Hematopoietic multipotent progenitor cell treated with erythropoietin and hydrocortisone succinate and interleukin-3 and kit ligand, for 4 days (in vitro differentiated cells): ENCODE results near the gene PAPPA2.
"Not testable (repeated sequence)": the region's sequence is repeated elsewhere in the genome, so short reads cannot be mapped to it uniquely, and the experiment has no call there.

Experiments
- DNase-seq: peaks from one replicate; pipeline ENCODE4 v3.0.0-alpha.2; 2015

Gene PAPPA2

DNA sequence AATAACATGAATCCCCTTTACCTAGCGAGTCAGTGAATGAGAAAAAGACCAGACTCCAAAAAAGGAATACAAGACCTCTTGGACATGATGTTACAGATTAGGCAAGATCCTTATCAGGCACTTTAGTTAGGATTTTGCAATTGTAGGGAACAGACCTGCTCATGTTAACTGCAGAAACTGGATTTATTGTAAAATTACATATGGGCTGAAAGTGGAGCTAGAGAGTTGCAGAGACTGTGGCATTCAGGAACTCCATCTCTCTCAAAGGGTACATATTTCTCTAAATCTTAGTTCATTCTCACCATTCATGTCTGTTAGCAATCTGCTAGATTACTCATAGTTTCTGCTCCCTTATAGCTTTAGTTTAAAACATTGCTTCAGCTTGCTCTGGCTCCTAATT is 142.2 kb downstream of the PAPPA2 start:
- DNase-seq, result no peak

DNA sequence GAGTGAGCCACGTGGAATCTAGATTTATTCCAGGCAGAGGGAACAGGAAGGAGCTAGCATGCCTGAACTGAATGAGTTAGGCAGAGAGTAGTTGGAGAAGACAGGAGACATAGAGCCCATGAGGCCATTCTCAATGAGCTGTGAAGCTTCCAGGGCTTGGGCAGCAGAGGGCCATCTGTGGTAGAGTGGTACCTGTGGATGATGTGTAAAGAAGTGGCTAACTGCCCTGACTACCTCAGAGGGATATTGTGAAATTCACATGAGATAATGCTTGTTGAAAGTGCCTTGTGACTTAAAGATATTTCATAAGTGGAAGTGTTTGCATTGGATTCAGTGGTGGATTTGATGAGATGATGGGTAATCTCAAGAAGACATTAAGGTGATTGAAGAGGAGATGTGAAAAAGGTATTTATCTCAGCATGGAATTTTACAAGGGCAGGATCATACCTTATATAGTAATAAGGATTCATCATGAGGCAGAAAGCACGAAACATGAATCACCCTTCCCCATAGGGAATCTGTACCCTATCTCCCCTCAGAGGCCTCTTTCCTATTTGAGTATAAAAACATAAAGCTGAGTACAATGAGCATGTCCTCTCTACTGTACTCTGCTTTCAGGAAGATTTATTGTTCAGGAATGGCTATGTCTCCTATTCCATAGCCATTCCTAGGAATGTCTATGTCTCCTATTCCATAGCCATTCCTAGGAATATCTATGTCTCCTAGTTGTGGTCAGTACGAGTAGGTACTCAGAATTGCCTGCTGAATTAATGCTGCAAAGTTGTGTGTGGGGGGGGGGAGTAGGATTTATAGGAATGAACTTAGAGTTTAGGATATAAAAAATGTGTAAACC is 146.8 kb downstream of the PAPPA2 start:
- DNase-seq, result no peak

DNA sequence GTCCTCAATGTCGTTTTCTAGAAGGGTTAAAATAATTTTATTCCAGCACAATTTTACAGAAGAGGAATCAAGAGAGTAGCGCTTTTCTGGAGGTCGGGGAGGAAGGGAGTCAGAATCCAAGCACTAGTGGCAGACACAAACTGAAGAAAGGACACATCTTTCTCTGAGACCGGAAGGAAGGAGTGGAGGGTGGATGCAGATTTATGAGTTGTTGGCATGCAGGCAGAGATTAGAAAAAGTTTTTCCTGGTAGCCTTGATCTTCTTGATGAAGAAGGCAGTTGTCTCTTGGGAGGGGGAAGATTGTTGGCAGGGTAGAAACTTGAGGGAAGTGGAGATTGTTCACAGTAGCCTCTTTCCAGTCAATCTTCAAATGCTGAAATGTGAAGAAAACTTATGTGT is 149.8 kb downstream of the PAPPA2 start:
- no peak for DNase-seq

DNA sequence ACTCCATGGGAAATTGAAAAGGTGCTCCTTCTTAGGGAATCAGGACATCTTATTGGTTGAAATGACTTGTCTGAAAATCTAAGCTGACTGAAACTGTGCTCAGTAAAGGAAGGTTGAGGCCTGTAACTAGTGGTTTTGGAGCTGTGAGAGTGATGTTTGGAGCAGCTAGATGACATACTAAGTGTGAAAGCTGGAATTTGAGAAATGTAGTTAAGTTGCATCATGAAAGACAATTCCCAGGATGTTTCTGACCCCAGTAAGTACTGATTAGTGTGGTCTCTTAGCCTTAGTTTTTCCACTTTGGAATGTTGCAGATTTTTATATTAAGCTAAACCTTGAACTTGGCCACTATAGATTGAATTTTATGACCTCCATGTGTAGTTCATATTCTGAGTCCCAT is 154.9 kb downstream of the PAPPA2 start:
- no peak for DNase-seq

DNA sequence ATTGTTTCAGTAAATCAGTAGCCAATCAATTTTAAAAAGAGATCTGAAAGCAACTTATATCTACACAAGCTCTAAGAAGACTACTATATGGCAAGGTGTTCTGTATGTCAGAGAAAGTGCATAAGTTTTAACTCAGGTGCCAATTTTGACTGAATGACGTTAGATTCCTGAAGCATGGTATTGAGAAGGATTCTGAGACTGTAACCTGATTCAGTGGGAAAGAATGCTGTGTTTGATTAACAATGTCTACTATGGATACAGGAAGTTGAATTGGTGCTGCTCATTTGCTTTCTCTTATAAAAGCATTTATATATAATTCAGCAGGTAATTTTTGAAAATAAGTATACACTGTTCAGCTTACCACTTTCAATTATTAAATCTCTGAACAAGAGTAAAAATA is 156.3 kb downstream of the PAPPA2 start:
- DNase-seq, result no peak

DNA sequence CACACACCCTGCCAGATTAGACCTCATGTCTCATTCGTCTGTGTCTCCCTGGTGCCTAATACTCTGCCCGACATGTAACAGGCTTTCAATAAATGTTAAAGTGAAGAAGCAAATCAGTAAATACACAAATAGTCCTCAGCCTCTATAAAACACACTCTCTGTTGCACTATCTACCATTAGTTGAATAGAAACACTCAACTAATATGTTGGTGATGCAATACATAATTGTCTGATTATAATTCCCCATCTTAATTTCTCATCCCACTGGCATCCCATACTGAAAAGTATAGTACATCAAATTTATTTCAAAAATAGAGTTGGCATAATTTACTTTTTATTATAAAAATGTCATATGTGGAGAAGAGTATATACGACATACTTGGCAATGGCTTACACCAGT is 162.4 kb downstream of the PAPPA2 start:
- no peak for DNase-seq

DNA sequence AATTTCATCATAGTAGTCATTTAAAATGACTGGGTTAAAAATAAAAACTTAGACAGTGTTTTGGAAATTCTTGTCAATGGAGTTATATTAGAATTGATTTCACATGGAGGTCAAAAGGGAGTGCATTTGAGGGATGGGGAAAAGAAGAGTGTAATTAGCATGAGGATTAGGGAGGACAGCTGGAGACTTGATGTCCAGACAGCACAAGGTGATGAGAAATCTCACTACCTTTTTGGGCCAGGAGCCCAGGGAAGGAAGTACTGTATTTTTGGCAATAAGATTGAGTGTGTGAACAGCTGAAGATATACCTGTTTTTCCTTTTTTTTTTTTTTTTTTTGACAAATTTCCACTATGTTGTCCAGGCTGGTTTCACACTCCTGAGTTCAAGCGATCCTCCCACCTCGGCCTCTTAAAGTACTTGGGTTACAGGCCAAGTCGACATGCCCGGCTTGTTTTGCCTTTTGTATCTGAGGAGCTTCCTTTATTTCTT is 163.6 kb downstream of the PAPPA2 start:
- no peak for DNase-seq

DNA sequence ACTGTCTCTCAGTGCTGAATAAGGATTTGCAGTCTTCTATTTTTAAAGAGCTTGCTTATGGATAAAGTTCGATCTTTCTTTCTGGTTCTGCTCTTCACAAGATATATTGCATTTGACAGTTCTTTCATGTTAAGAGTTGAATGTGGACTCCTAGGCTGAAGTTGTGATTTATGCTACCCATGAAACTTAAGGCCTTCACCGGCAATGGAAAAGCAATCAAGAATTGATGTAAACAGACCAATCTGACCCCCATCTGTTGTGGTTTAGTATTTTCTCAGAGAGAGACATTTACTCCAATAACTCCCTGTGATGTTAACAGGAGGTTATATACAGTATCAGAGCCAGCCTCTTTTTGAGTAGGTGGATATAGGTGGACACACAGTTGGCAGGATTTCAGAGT is 165.8 kb downstream of the PAPPA2 start:
- no peak for DNase-seq

DNA sequence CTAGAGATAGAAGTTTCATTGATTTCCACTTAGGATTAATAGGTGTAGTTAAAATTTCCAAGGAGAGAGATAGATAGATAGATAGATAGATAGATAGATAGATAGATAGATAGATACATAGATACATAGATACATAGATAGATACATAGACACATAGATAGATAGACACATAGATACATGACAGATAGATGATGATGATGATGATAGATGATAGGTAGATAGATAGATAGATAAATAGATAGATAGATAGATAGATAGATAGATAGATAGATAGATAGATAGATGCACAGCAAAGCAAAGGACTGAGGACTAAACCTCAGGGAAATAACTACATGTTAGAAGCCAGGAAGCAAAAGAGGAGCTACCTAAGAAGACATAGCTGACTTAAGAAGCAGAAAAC is 171.8 kb downstream of the PAPPA2 start:
- DNase-seq, result not testable (repeated sequence)

DNA sequence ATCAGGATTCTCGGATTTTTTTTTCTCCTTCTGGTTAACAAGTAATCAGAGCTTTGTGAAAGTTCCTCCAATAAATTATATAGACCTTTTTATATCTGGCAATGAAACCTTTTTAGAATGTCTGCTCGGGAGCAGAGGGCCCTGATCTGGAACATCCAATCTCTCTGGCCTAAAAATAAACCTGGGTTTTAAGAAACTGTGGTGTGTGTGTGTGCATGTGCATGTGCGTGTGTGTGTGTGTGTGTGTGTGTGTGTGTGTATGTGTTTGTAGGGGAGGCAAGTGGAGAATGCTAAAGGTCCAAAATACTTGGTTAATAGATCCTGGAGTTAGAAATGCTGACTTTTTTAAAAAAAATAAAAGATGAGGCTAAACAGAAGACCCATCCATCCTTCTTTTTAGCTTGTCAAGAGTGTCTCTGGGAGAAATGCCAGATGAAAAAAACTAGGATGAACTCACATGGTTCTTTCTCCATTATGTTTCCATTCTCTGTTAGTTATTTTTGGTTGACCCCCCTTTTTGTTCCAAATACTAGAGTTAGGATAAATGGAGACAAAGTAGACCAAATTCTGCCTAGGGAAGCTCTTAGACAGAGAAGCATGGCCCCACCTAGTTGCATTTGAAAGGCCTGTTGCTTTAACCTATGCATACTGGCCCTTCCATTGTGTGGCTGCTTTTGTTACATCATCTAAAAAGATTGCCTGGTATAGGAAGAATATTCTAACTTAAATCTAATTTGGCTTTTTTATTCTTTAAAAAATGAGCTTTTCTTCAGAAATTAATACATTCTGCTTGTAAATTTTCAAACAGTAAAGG is 175.9 kb downstream of the PAPPA2 start:
- DNase-seq, result no peak

DNA sequence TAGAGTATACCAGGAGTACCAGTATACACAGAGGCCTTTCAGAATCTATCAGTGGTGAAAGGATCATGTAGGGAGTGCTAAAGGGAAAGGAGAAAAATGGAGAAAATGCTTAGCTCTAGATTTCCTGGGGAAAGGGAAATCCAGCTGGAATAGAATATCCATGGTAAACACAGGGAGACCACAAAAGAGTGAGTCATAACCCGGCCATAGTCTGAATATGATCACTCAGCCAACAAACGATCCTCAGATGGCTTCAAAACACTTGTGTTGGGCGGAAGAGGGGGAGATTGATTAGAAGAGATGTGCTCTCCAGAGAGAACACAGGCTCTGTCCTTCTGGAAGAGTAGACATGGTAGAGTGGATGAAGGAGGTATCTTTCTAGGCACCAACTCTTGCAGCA is 180.6 kb downstream of the PAPPA2 start:
- DNase-seq, result no peak

DNA sequence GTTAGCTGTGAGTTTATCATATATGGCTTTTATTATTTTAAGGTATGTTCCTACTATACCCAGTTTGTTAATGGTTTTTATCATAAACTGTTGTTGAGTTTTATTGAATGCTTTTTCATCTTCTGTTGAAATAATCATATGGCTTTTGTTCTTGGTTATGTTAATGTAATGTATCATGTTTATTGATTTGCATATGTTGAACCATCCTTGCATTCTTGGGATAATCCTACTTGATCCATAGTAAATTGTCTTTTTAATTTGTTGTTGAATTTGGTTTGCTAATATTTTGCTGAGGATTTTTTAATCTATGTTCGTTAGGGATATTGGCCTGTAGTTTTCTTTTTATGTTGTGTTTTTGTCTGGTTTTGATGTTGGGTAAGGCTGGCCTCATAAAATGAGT is 185.6 kb downstream of the PAPPA2 start:
- DNase-seq, result no peak

DNA sequence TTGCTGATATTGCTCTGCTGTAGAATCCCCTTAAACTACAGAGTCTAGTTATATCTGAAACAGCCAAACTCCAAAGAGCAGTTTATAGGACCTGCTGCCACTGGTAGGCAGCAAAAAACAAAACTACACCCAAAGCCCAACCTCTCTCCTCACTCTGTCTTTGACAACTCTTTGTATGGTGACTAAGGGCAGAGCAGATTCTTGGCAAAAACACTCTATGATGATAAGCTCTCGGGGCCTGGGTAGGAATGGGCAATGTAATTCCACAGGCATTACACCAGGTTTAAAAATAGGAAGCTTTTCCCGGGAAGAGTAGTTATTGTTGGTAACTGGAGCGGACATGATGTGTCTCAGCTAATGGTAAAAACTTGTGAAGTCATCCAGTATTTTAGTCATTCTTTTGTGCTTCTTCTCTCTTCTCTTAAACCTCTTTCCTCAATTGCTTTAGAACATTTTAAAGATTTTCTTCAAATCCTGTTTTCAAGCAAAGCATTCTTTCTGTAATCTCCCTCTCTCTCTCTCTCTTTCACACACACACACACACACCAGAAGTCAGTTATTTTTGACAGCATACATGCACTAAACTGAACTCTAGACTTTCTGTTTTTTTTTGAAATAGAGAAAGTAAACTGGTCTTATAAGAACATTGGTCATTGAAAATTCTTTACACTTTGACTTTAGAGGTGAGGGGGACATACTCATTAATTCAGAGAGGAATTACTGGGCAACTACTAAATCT is 193.5 kb downstream of the PAPPA2 start:
- DNase-seq, result no peak

DNA sequence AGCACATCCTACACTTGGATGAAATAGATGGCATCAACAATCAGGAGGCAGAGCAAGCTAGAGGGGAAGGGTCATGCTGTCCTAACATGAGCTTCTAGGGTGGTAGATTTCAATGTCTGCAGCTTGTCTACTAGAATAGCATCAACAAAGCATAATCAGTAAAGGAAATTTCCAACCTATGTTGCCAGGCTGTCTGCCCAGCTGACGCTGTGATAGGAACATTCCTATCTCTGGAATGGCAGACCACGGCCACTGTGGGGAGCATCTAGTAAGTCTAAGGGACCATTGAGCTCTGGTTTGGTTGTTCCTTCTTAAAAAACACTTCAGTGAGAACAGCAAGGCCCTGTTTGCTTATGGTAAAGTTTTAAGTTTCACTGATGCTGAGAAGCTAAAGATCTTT is 206.8 kb downstream of the PAPPA2 start:
- DNase-seq, result no peak

DNA sequence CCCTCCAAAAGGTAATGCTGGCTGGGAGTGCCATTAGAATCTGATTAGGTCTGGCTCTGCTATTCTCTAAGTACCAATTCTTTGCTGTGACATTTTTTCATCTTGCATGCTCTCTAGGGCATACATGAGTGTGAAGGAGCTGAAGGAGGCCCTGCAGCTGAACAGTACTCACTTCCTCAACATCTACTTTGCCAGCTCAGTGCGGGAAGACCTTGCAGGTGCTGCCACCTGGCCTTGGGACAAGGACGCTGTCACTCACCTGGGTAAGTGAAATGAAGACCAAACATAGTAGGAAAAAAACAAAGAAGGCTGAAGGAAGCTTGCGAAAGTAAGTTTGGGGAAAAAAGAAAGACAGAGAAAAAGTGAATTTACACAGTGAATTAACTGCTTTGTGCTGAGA is 207.9 kb downstream of the PAPPA2 start:
- no peak for DNase-seq

DNA sequence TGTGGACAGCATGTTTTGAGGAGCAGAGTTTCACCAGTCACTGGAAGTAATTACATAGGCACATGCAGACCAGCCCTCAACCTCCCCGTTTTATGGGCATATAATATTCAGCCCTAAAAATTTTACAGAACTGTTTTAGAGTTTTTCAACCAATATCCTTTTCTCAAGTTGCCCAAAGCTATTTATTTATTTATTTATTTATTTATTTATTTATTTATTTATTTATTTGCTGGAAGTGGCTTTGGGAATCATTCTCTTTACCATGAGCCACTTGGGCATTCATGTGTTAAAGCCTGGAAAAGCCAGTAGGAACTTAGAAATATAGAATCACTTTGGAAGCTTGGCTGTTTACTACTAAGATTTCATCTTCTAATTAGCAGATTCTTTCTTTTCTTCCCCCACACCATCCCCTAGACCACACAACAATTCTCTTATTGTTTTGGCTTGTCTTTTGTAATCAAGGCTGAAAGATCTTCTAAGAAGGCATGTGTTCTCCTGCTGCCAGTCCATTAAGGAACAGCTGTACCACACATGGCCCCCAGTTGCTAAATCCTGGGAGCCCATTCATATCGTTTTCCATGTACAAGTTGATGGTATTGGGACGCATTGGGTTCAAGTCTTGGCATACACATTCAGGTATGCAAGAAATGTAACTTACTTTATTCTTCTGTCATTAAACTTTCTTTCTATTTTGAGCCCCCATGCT is 220.0 kb downstream of the PAPPA2 start:
- DNase-seq, result no peak

DNA sequence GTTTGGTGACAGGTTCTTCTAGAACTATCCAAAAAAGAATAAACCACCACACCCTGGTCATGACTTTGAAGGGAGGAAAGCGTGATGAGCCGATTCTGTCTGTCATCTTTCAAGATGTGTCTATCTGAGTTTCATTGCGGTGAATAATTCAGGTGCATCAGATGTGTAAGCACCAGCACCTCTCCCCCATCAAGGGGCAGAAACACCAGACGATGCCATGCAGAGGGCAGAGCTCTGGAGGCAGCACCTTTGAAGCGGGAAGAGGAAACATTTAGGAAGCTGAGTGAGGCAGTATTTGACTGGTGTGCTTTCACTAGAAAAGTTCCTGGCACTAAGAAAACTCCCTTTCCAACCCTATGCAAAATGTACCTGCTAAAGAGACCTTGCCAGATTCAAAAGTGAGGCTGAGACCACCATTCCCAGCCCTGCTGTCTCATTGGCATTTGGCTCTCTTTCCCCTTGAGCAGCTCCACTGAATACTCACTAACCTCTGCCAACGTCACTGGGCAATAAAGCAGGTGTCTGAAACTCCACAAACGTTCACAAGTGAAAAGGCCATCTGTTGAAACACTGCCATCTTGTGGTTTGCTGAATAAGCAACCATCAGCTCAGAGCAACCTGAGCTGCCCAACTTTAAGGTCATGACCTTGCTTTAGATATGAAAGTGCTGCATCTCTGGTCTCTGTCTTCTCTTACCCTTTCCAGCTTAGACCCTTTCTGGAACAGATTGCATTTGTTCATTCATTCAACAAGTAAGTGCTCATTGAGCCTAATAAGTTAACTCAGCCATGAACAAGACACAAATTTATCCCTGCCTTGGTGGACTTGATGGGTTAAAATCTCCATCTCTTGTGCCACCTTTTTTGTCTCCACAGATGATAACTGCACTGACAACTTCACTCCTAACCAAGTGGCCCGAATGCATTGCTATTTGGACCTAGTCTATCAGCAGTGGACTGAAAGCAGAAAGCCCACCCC is 228.6 kb downstream of the PAPPA2 start:
- DNase-seq, result peak; percentile 67

DNA sequence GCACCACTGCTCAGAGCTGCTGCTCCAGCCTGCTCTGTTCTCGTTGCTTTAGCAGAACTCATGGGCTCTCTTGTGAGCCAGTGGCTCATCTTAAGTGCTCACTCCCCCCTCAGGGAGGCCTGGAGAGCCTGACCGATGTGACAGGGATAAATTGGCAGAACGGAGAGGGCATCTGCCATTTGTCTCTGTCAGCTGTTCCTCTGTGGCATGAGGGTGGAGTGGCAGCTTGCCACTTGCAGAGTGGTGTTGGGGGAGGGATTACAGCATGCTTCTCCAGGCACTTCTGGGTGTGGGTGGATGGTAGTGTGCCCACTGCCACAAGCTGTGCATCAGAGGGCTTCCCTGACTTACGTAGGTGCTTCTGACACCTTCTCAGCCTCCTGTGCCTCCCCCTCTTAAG is 229.5 kb downstream of the PAPPA2 start:
- DNase-seq, result no peak

DNA sequence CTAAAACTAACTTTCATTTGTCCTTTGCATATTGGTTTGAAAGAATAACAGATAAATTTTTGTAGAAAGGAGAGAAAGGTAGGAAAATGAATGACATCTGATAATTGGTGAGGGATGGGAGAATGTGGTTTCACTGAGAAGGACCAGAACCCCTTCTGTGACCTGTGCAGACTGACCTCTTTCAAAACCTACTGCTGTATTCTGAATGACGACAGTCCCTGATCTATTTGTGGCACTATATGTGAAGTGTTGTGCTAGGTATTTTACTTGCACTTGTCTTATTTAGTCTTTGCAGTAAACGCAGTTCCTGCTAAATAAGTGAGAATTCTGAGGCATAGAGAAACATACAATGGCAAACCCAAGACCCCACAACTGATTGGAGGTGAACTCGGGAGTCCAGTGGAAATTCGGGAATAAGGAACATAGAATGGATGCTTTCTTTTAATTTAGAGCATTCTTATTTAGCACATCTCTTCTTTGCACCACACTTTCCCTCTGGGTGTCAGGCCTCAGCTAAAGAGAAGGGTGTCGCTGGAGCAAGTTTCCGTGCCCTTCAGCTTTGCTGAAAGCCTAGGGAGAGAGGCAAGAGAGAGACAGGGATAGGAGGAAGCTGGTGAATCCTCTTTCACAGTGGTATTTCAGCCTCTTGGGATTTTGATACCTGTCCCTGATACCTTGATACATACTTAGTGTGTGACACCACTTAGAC is 230.2 kb downstream of the PAPPA2 start:
- no peak for DNase-seq

DNA sequence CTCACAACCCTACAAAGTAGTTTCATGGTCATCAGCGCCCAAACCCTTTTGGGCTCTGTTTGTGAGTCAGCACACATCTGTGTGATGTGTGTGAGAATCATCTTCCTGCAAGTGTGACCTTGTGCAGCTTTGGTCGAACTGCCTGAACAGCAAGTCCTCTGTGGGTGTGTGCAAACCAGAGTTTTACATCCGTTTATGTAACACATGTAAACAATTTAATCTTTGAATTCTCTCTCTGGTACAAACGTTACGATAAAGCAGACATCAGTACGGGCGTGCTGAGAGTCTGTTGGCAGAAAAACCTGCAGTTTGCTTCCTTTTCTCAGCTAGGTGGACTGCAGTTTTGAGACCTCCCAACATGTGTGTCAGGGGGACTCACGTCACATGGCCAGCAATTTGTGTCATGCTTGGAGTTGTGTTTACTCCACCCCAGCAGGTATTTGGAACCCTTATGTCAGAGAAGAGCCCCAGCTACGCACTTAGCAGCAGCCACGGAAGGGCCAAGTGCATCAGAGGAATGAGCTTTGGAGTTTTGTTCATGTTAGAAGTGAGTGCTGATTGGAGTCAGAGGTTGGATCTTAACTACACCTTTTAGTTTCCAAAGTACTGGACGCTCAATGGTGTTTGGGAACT is 230.8 kb downstream of the PAPPA2 start:
- DNase-seq, result no peak
